Activated T-helper 1 cell treated with anti-CD3 and anti-CD28 coated beads, Interleukin-2, amount 50 U/mL, for 16 hours (primary cell): ENCODE data around the gene GRIP1.

Experiments
- DNase-seq, 2 donors: peaks; one replicate each; pipeline ENCODE4 v3.0.0-alpha.2; 2020; ENCODE audit warnings: low read depth in 1 of 2, low spot score in 1 of 2

Gene GRIP1

GRCh38 chr12:66392266-66392915, 286.5 kb downstream of the GRIP1 start:
- DNase-seq, result no peak

DNA sequence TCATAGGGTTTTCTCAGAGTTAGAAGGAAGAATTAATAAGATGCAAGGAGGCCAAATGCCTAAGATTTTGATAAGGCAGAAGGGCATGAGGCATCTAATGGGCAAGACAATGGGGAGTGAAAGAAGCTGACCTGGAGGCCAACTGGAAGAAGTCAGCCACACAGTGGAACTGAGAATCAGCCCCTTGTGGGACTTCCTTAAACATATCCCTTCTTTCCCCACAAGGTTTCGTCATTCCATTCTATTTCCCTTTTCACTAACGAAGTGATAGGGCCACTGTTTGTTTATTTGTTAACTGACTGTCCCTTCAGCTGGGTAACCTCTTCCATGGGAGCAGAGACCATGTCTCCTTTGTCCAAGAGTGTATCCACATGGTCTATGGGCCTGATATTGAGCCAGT, 290.4 kb downstream of the GRIP1 start:
- DNase-seq, result no peak

- no peak for DNase-seq
Observed at GRCh38 chr12:66387117-66387516, 291.8 kb downstream of the GRIP1 start.

DNA sequence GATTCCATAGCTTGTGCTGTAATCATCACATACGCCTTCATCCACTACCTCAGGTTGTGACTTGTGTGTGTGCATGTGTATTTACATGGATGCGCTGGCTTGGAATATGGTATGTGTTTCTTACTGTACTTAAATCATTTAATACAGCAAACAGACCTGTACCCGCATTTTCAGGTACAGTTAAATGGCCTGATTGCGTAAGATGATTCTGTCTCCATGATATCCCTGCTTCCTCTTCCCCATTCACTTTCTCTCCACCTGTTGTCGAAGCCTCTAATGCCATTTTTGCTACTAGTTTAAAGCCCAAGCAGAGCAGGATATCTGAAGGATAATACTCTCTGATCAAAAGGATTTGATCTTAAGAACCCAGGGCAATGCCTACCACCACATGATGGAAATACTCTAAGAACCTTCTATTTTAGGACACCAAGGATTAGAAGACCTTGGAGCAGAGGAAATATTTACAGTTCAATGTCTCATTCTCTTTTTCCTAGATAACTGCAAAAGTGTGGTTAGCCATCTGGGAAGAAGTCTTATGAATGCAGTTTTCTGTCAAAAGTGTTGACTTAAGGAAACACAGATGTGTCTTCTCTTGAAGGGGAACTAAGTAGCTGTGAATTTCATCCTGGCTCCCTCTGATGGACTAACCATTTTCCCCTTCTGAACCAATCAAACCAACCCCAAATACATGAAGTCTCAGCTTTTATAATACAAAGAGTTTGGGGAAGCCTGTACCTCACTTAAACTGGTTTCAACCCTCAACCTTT, 297.9 kb downstream of the GRIP1 start:
- DNase-seq, result no peak

GRCh38 chr12:66379616-66380015, 299.3 kb downstream of the GRIP1 start:
- DNase-seq, result no peak

DNA sequence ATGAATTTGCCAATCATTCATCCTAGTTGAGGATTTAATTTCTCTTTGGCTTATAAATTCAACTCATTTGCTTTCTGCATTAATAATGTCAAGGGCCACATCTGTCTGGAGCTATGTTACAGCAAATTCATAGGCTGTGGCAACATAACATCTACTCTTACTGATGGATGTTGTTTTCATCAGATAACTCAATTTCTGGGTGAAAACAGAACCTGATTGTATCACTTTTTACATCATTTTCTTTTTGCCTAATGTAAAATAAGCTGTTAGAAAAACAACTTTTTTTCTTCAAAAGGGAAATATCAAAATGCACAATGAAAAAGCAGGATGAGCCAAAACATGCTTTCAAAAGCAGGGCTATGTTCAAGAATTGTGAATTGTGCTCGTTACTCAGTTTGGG, 303.3 kb downstream of the GRIP1 start:
- no peak for DNase-seq

DNA sequence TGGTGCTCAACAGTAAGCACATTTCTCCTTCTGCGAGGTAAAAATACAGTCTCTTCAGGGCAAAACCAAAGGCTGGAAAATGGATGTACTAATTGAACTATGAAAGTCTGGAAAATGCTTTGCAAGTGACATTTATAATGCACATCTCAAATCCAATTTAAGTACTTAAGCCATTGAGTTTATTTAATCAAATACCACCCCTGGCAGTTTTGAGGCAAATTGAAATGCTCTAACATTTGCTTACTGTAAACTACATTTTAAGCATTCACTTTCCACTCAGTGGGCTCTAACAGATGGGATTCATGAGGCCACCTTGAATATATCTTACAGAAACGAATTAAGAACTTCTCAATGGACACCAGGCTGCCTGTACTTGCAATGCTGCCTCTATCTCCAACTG, 306.9 kb downstream of the GRIP1 start:
- DNase-seq, result no peak

DNA sequence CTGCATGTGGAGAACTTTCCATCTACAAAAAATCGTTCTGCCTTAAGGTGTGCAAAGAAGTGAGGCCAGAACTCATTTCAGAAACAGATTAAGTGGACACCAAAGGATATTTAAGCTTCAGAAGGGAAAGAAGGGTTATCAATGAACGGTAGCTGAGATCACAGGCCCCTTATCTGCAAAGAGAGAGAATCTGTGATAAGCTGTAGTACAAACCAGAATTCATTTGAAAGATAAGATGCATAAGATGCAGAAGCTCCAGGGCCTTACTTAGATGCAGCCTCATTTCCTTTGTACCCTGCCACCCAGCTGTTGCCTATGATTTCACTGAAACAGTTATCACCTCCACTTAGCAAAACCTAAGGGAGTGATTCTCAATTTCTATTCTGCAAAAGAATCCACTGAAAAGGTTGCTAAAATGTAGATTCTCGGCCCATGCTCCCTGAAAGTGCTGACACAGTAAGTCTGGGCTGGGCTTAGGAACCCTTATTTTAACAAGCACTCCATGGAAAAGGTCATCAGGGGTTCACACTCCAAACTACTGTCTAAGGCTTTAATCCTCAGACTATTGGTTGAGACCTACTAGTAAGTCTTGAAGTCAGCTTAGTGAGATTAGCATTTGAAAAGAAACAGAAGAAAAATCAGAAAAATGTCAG, 311.7 kb downstream of the GRIP1 start:
- DNase-seq, result no peak

GRCh38 chr12:66365718-66366490, 313.0 kb downstream of the GRIP1 start:
- no peak for DNase-seq

DNA sequence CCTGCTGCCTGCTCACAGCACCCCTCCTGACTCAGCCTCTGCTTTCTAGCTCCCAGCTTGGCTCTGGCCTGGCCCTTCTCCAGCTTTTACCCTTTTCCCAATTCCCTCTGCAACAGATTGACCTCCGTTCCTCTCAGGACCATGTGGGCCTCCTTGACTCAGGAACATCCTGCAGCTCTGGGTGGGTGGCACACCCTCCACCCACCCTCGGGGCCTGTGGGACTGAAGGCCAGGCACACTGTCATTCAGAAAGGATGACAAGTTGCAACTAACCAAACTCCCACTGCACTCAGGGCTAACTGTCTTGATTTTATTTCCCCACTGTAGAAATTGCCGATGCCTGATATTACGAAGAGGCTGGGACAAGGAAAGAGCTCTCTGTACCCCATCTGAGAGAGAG, 317.2 kb downstream of the GRIP1 start:
- DNase-seq, result no peak

DNA sequence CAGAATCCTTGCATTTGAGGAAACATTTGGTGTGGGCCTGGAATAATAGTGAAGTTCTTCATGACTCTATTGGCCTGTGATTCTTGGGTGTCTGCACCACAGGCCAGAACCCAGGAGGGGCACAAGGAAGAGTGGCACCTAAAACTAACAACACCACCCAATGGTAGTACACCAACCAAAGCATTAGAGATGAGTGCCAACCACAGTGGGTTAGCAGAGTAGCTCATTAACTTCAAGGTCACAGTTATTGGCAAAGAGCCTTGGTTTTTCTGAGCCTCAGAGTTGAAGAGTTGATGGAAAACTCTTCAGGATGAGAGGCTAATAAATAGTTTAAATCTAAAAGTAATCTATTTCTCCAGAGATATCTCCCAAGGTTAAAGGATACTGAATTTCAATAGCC, 319.6 kb downstream of the GRIP1 start:
- DNase-seq, result no peak

DNA sequence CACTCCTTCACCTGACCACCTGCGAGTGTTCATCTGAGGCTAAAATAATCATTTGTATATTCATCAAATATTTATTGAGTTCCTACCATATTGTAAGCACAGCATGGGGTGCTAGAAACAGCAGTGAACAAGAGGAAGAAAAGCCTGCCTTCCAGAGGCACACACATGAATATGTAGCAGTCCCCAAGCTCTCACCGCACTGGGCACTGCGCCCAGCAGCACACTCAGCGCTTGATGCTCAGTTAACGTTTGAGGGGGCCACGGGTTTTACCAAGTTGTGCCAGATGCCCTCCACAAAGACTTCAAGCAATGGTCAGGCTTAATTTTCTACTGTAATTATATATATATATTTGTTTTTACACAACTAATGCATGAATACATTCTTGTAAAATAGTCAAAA, 324.6 kb downstream of the GRIP1 start:
- no peak for DNase-seq

DNA sequence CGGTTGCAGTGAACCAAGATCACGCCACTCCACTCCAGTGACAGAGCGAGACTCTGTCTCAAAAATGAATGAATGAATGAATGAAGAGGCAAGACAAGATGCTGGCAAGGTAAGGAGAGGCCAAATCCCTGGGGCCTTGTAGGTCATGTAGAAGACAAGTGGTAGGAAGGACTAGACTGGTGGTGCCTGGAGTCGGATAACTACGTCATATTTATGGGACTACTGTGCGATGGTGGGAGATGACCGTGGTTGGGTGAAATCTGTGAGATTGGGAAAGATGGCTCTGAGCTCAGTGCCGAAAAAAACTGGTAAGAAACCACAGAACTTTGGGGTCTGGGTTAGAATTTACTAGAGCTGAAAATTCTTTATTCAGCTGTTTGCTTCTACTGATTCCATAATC, 326.0 kb downstream of the GRIP1 start:
- no peak for DNase-seq

DNA sequence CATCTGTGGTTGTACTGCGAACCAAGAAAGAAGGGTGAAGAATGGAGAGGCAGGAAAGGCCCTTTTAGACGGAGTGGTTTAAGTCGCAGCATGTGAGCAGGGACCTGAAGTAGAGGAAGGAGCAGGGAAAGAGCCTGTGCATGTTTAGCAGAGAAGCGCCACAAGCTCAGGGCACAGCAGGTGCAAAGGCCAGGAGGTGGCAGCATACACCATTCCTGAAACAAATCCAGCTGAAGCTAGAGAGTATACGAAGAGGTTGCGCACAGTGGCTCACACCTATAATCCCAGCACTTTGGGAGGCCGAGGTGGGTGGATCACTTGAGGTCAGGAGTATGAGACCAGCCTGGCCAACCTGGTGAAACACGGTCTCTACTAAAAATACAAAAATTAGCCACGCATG, 326.7 kb downstream of the GRIP1 start:
- no peak for DNase-seq

- DNase-seq, result no peak
Observed at GRCh38 chr12:66351301-66351700, 327.6 kb downstream of the GRIP1 start.

DNA sequence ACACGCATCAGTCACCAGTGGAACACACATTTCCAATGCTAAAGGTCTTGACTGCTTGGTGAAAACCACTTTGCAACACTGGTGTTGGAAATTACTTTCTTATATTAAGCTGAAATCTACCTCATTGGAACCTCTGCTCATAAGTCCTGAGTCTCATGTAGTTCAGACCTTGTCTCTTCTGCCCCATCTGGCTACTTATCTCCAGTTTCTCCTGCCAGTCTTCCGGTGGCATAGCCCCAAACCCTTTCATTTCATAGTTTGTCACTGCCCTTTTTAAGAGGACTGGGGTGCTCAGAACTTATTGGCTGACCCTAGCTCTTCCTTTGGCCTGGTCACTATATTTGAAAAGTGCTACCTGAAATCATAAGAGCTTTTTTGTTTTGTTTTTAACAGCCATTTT, 332.9 kb downstream of the GRIP1 start:
- no peak for DNase-seq

DNA sequence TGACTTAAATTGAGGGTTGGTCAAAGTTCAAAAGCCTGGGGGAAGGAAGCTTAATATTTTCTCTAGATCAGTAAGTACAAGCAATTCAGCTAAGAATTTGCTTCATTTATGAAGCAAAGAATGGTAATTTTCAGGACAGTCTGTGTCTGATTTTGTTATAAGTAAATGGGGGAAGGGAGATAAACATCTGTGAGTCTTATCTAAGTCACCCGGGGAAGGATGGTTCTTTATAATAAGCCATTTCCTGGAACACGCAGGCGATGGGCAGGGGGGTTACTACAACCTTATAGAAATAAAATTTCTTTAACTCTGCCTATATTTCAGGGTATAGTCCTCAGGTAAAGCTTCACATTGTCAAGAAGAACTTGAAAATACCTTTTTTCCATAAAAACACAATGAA, 333.7 kb downstream of the GRIP1 start:
- DNase-seq, result no peak

- DNase-seq, result no peak
Observed at GRCh38 chr12:66341126-66341525, 337.8 kb downstream of the GRIP1 start.

GRCh38 chr12:66340131-66340530, 338.7 kb downstream of the GRIP1 start:
- no peak for DNase-seq

DNA sequence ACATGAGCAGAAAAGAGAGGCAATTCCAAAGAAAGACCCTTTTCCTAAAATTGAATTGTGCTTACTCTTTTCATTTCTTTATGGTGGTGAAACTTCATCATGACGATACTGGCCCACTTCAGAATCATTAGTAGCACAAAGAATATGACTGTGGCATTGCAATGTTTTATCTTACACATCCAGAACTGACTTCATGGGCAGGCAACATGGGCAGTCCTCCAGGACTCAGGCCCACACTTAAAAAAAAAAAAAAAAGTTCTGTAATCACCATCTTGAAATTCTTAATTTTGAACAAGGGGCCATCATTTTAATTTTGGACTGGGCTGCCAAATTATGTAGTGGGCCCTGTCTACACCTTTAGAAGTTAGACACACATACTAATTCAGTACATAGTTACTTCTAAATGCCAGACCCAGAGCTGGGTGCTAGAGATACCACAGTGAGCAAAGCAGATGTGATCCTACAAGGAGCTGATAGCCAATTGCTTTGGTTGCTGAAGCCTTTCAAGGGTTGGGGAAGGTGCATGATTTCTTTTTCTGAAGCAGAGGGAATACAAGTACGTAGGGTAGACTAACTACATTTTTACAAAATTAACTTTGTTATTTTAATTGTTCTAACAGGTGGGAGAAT, 341.4 kb downstream of the GRIP1 start:
- DNase-seq, result no peak

DNA sequence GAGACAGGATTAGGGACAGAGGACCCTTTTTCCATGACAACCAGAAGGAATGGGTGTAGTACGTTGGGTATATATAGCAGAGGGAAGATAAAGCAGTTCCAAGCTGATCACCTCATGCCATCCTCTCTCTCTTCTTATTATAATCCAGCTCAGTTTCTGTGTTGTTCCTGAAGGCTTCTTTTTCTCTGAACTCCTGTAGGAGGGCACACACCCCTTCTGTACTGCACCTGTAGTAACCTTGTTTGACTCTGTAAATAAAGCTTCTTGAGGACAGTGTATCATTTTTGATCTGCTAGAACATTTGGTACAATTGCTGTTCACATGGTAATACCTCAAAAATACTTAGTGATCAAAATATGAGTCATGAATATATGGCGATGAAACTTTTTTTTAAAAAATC, 343.1 kb downstream of the GRIP1 start:
- DNase-seq, result no peak
